ENCODE results near the gene MAP6.

DNA sequence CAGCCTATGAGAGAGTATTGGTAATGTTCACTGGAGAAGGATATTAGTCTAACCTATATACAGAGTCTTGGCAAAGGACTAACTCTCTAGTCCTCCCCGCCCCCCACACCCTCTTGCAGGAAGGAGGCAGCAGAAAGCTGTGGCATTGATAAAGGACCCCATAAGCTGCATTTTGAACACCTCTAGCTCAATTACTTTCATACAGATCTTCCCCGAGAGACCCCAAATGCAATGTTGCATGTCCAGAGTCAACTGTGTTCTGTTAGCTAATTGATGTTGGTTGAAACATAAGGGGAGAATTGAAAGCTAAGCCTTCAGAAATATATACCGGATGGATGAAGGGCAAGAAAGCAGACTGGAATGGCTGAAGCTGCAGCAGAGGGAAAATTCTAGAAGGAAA lies 2.8 kb downstream of the MAP6 start:
- TF ChIP-seq POLR2A (IDR thresholded peaks at IDR 0.05), result no peak
- TF ChIP-seq, protein P1, sequence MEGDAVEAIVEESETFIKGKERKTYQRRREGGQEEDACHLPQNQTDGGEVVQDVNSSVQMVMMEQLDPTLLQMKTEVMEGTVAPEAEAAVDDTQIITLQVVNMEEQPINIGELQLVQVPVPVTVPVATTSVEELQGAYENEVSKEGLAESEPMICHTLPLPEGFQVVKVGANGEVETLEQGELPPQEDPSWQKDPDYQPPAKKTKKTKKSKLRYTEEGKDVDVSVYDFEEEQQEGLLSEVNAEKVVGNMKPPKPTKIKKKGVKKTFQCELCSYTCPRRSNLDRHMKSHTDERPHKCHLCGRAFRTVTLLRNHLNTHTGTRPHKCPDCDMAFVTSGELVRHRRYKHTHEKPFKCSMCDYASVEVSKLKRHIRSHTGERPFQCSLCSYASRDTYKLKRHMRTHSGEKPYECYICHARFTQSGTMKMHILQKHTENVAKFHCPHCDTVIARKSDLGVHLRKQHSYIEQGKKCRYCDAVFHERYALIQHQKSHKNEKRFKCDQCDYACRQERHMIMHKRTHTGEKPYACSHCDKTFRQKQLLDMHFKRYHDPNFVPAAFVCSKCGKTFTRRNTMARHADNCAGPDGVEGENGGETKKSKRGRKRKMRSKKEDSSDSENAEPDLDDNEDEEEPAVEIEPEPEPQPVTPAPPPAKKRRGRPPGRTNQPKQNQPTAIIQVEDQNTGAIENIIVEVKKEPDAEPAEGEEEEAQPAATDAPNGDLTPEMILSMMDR (IDR thresholded peaks at IDR 0.05), result no peak

Data from tibial nerve (tissue), 3 donors.